Measurements from ENCODE around the gene KCTD7.
"Not testable (repeated sequence)": the region's sequence is repeated elsewhere in the genome, so short reads cannot be mapped to it uniquely, and the experiment has no call there.

Gene KCTD7

GRCh38 chr7:66597461-66597860 is 31.2 kb upstream of the KCTD7 start:
- H3K27ac Mint-ChIP-seq = no peak overlapping the region
- H3K27me3 Mint-ChIP-seq = no peaks in the 10 kb centered on the region
- H3K4me3 Mint-ChIP-seq = no peak overlapping the region
- H3K4me1 Mint-ChIP-seq = peaks cover 6 to 8% of the 10 kb centered on the region in 2 donors
- DNase-seq = no peak
- ATAC-seq (replicated peaks) = no peak
- H3K36me3 Mint-ChIP-seq = peaks cover 0 to 3% of the 10 kb centered on the region in 2 donors
- no peaks in the 10 kb centered on the region for H3K9me3 Mint-ChIP-seq

- H3K27ac Mint-ChIP-seq = no peak overlapping the region
- ATAC-seq (replicated peaks) (no peak), DNase-seq (no peak)
- H3K4me1 Mint-ChIP-seq = no peaks in the 10 kb centered on the region
- no peaks in the 10 kb centered on the region for H3K9me3 Mint-ChIP-seq
- H3K4me3 Mint-ChIP-seq = no peak overlapping the region
- no peaks in the 10 kb centered on the region for H3K36me3 Mint-ChIP-seq
- no peaks in the 10 kb centered on the region for H3K27me3 Mint-ChIP-seq
These were observed 26.5 kb upstream of the KCTD7 start for GRCh38 chr7:66602159-66602558.

- DNase-seq (no peak), ATAC-seq (replicated peaks) (no peak)
- Mint-ChIP-seq H3K4me3 (no peak overlapping the region), H3K27ac (no peak overlapping the region), H3K36me3 (no peaks in the 10 kb centered on the region), H3K9me3 (no peaks in the 10 kb centered on the region), H3K27me3 (no peaks in the 10 kb centered on the region), H3K4me1 (no peaks in the 10 kb centered on the region)
These were observed 24.5 kb upstream of the KCTD7 start for GRCh38 chr7:66604198-66604597.

- not testable (repeated sequence) for H3K27me3 Mint-ChIP-seq; H3K9me3 Mint-ChIP-seq; H3K27ac Mint-ChIP-seq; H3K36me3 Mint-ChIP-seq; H3K4me3 Mint-ChIP-seq; ATAC-seq (replicated peaks); DNase-seq; H3K4me1 Mint-ChIP-seq
These were observed 22.0 kb upstream of the KCTD7 start for GRCh38 chr7:66606540-66607291.

DNA sequence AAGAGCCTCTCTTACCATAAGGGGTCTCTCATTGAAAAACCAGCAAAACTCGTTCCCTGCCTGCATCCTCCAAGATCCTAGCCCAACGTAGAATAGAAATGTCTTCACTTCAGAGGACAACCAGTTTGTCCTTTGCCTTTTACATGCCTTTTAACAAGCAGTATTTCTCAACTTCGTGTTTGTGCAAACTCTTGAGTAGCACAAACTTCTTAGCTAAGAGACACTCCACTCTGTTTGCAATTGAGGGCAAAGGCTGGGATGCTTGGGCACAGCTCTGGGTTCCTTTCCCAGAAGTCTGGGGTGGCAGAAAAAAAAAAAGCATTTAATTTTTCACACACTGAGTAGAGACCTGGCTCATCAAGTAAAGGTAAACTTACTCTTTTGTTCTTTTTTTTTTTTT is 19.5 kb upstream of the KCTD7 start:
- no peaks in the 10 kb centered on the region for H3K9me3 Mint-ChIP-seq
- H3K27ac Mint-ChIP-seq = no peak overlapping the region
- H3K4me3 Mint-ChIP-seq = no peak overlapping the region
- H3K36me3 Mint-ChIP-seq = no peaks in the 10 kb centered on the region
- ATAC-seq (replicated peaks) (no peak), DNase-seq (no peak)
- H3K27me3 Mint-ChIP-seq = no peaks in the 10 kb centered on the region
- no peaks in the 10 kb centered on the region for H3K4me1 Mint-ChIP-seq

- not testable (repeated sequence) for H3K4me3 Mint-ChIP-seq; H3K27me3 Mint-ChIP-seq; H3K9me3 Mint-ChIP-seq; H3K27ac Mint-ChIP-seq; ATAC-seq (replicated peaks); H3K4me1 Mint-ChIP-seq; DNase-seq; H3K36me3 Mint-ChIP-seq
These were observed 14.1 kb upstream of the KCTD7 start for GRCh38 chr7:66614596-66614995.

DNA sequence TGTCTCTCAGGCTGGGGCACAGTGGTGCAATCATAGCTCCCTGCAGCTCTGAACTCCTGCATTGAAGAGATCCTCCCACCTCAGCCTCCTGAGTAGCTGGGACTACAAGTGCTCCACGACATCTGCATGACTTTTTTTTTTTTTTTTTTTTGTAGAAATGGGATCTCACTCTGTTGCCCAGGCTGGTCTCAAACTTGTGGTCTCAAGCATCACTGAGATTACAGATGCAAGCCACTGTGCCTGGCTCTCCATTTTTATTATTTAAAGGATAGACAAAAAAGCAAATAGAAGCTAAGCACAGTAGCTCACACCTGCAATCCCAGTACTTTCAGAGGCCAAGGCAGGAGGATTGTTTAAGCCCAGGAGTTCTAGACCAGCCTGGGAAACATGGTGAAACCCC is 13.0 kb upstream of the KCTD7 start:
- no peak overlapping the region for H3K27ac Mint-ChIP-seq
- H3K27me3 Mint-ChIP-seq = no peaks in the 10 kb centered on the region
- no peaks in the 10 kb centered on the region for H3K4me1 Mint-ChIP-seq
- DNase-seq = no peak
- no peaks in the 10 kb centered on the region for H3K36me3 Mint-ChIP-seq
- no peak for ATAC-seq (replicated peaks)
- H3K4me3 Mint-ChIP-seq = no peak overlapping the region
- H3K9me3 Mint-ChIP-seq = no peaks in the 10 kb centered on the region

DNA sequence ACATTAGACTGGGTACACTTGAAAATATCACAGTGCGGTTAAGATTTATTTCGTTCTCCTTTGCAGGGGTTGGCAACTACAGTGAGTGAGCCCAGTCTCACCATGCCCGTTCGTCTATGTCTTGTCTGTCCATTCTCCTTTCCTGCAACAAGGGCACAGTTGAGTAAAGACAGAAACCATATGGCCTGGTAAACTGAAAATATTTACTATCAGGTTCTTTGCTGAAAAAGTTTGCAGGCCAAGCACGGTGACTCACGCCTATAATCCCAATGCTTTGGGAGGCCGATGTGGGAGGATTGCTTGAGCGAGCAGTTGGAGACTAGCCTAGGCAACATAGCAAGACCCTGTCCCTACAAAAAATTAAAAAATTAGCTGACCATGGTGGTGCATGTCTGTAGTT is 11.4 kb upstream of the KCTD7 start:
- Mint-ChIP-seq H3K27me3 (no peaks in the 10 kb centered on the region), H3K27ac (no peak overlapping the region), H3K4me1 (no peaks in the 10 kb centered on the region), H3K4me3 (no peak overlapping the region), H3K9me3 (no peaks in the 10 kb centered on the region), H3K36me3 (no peaks in the 10 kb centered on the region)
- DNase-seq (no peak), ATAC-seq (replicated peaks) (no peak)

DNA sequence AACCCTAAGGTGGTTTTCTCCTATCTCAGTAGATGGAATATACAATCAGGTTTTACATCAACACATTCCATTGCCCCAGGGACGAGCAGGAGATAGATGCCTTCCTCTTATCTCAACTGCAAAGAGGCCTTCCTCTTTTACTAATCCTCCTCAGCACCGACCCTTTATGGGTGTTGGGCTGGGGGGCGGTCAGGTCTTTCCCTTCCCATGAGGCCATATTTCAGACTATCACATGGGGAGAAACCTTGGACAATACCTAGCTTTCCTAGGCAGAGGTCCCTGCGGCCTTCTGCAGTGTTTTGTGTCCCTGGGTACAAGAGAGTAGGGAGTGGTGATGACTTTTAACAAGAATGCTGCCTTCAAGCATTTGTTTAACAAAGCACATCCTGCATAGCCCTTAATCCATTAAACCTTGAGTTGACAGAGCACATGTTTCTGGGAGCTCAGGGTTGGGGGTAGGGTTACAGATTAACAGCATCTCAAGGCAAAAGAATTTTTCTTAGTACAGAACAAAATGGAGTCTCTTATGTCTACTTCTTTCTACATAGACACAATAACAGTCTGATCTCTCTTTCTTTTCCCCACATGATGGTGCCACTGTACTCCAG is 9.2 kb upstream of the KCTD7 start:
- H3K36me3 Mint-ChIP-seq; H3K27me3 Mint-ChIP-seq; H3K27ac Mint-ChIP-seq; DNase-seq; H3K9me3 Mint-ChIP-seq; H3K4me3 Mint-ChIP-seq; H3K4me1 Mint-ChIP-seq; ATAC-seq (replicated peaks): not testable (repeated sequence)

DNA sequence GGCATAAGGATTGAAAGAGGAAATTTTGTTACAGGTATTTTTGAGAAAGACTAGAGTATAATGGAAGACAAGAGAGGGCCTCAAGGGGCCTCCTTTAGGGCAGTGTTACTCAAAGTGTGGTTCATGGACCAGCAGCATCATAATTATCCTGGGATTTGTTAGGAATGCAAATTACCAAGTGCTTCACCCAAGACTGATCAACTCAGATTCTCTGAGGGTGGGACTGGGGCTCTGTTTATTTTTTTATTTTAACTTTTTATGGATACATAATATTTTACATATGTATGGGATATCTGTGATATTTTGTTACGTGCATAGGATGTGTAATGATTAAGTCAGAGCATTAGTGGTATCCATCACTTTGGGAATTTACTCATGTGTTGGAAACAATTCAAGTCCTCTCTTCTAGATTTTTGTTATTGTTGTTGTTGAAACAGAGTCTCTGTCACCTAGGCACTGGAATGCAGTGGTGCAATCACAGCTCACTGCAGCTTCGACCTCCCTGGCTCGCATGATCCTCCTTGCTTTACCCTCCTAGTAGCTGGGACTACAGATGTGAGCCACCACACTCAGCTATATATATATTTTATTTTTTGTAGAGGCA is 2.2 kb upstream of the KCTD7 start:
- DNase-seq (no peak), ATAC-seq (replicated peaks) (no peak)
- H3K27me3 Mint-ChIP-seq = no peaks in the 10 kb centered on the region
- H3K4me3 Mint-ChIP-seq = no peak overlapping the region
- H3K36me3 Mint-ChIP-seq = no peaks in the 10 kb centered on the region
- no peaks in the 10 kb centered on the region for H3K9me3 Mint-ChIP-seq
- H3K27ac Mint-ChIP-seq = no peak overlapping the region
- peaks cover 19 to 31% of the 10 kb centered on the region in 2 donors for H3K4me1 Mint-ChIP-seq

DNA sequence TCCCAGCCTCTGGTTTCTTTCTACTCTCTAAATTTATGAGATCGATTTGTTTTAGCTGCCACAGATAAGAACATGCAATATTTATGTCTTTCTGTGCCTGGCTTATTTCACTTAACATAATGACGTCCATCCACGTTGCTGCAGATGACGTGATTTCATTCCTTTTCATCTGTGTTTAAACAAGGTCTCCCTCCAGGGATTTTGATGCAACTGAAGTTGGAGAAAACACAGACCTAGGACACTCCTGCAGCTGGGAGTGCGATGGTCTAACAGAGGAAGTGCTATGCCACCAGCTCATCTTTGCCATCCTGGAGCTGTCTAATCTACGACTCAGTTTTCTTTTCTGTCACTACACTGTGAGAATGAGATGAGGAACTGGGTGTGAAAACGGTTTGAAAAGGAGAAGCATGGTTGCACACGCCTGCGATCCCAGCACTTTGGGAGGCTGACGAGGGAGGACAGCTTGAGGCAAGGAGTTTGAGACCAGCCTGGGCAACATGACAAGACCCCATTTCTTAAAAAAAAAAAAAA is 1.5 kb upstream of the KCTD7 start:
- peak overlapping the region; percentile 76 for H3K27ac Mint-ChIP-seq
- peak in 1 of 2 donors; percentile 4 for ATAC-seq (replicated peaks)

DNA sequence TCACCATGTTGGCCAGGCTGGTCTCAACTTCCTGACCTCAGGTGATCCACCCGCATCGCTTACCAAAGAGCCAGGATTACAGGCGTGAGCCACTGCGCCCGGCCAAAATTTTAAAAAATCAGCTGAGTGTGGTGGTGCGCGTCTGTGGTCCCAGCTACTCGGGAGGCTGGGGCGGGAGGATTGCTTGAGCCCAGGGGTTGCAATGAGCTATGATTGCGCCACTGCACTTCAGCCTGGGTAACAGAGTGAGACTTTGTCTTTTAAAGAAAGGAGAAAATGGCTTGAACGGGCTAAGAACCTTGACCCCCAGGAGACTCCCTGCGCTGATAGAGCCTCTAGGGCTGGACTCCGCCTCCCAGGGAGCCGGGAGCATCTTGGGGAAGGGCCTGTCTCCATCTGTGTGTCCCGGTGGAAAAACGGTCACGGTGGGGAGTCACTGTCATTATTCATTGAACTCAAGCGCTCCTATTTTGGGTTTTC is 760 bp upstream of the KCTD7 start:
- peak; percentile 0 for ATAC-seq (replicated peaks)
- H3K36me3 Mint-ChIP-seq = peaks cover 2 to 8% of the 10 kb centered on the region in 2 donors
- H3K4me1 Mint-ChIP-seq = peaks cover 30 to 46% of the 10 kb centered on the region in 2 donors

More for the DNA sequence above, 1.5 kb upstream of the KCTD7 start:
- peaks cover 0 to 3% of the 10 kb centered on the region in 2 donors for H3K36me3 Mint-ChIP-seq
- no peaks in the 10 kb centered on the region for H3K27me3 Mint-ChIP-seq
- DNase-seq = no peak
- H3K4me1 Mint-ChIP-seq = peaks cover 24 to 39% of the 10 kb centered on the region in 2 donors
- peak overlapping the region; percentile 87 to 91 for H3K4me3 Mint-ChIP-seq
- no peaks in the 10 kb centered on the region for H3K9me3 Mint-ChIP-seq

DNA sequence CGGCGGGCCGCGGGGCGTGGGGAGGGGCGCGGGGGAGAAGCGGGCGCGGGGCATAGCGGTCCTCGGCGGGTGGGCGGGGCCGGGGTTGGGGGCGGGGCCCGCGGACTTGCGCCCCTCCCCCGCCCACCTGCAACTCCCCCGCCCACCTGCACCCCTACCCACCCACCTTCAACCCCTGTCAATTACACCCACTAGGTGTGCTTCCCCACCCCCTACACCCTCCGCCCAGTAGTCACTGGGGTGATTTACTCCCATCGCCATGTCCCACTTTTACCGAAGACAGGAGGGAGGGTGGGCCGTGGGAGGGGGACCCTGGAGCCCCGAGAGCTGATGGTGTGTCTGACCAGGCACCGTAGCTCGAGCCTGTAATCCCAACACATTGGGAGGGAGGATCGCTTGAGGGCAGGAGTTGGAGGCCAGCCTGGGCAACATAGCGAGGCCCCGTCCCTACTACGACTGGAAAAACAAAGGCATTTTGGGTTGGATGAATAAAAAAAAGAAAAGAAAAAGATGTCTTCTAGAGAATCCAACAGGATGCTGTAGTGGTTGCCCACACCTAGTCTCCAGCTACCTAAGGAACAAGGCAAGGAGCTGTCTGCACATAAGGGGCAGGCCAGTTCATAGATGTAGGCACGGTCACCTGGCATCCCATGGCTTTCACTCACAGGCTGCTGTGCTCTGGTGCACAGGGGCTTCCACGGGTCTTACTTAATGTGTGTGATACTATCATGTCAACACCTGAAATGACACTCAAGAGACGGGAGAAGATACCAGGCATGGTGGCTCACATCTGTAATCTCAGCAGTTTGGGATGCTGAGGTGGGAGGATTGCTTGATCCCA is 761 bp downstream of the KCTD7 start:
- peaks cover 9 to 15% of the 10 kb centered on the region in 2 donors for H3K36me3 Mint-ChIP-seq
- peak; percentile 0 to 1 for ATAC-seq (replicated peaks)
- DNase-seq = no peak
- H3K4me3 Mint-ChIP-seq = peak overlapping the region; percentile 87 to 91
- H3K27me3 Mint-ChIP-seq = no peaks in the 10 kb centered on the region
- H3K4me1 Mint-ChIP-seq = peaks cover 33 to 52% of the 10 kb centered on the region in 2 donors
- no peaks in the 10 kb centered on the region for H3K9me3 Mint-ChIP-seq
- peak overlapping the region; percentile 96 for H3K27ac Mint-ChIP-seq

More for the DNA sequence above, 760 bp upstream of the KCTD7 start:
- Mint-ChIP-seq H3K27me3 (no peaks in the 10 kb centered on the region), H3K27ac (peak overlapping the region; percentile 97), H3K4me3 (peak overlapping the region; percentile 87 to 91), H3K9me3 (no peaks in the 10 kb centered on the region)
- DNase-seq = no peak

- H3K9me3 Mint-ChIP-seq = no peaks in the 10 kb centered on the region
- peaks cover 34 to 56% of the 10 kb centered on the region in 2 donors for H3K4me1 Mint-ChIP-seq
- no peak for DNase-seq
- peaks cover 11 to 17% of the 10 kb centered on the region in 2 donors for H3K36me3 Mint-ChIP-seq
- ATAC-seq (replicated peaks) = no peak
- no peaks in the 10 kb centered on the region for H3K27me3 Mint-ChIP-seq
- peak overlapping the region; percentile 20 for H3K27ac Mint-ChIP-seq
- H3K4me3 Mint-ChIP-seq = peak overlapping the region; percentile 43 to 64
These were observed 1.9 kb downstream of the KCTD7 start for GRCh38 chr7:66630531-66630930.

Measured in stimulated activated naive B cell treated with anti-CD40 and anti-IgM and Interleukin-4, amounts not matched to agents 10 μg/mL and 1 μg/mL and 100 μg/mL, for 72 hours (primary cell).